Smooth muscle cell (in vitro differentiated cells): ENCODE measurements around the gene GALK2. TPM values are rescaled to one million over a fixed set of nuclear protein-coding genes. Genes with fewer than 3 reads are reported as not detected.

Source experiments
- DNase-seq: peaks from one replicate; lab custom pipeline; 2025; ENCODE audit not compliant: unreplicated experiment; lab: John Stamatoyannopoulos, UW
- H2AFZ ChIP-seq: fragments of 200-600 bp; sonication (generic); 2 replicates; pipeline ENCODE4 v1.6.0; 2016; ENCODE audit warnings: antibody characterized with exemption, low read depth, mild to moderate bottlenecking
- H3F3A ChIP-seq: fragments of 200-600 bp; sonication (generic); 2 replicates; pipeline ENCODE4 v1.6.0; 2017; ENCODE audit warnings: antibody characterized with exemption, low read depth
- H3K27ac ChIP-seq: fragments of 200-600 bp; sonication (generic); 2 replicates; pipeline ENCODE4 v1.5.1; 2016; ENCODE audit warnings: low read depth, mild to moderate bottlenecking
- H3K27me3 ChIP-seq: fragments of 200-600 bp; sonication (generic); 2 replicates; pipeline ENCODE4 v1.6.1; 2016; ENCODE audit warnings: low read depth, mild to moderate bottlenecking
- H3K36me3 ChIP-seq: fragments of 200-600 bp; sonication (generic); 2 replicates; pipeline ENCODE4 v1.5.1; 2016; ENCODE audit warnings: low read depth
- H3K4me1 ChIP-seq: fragments of 200-600 bp; sonication (generic); 2 replicates; pipeline ENCODE4 v1.5.1; 2016; ENCODE audit warnings: low read depth
- H3K4me2 ChIP-seq: fragments of 200-600 bp; sonication (generic); 2 replicates; pipeline ENCODE4 v1.6.0; 2016; ENCODE audit warnings: mild to moderate bottlenecking
- H3K4me3 ChIP-seq: fragments of 200-600 bp; sonication (generic); 2 replicates; pipeline ENCODE4 v1.5.1; 2016; ENCODE audit warnings: mild to moderate bottlenecking
- H3K79me2 ChIP-seq: fragments of 200-600 bp; sonication (generic); 2 replicates; pipeline ENCODE4 v1.6.0; 2016; ENCODE audit warnings: low read depth, mild to moderate bottlenecking
- H3K9ac ChIP-seq: fragments of 200-600 bp; sonication (generic); 2 replicates; pipeline ENCODE4 v1.6.0; 2016; ENCODE audit warnings: low read depth
- H3K9me3 ChIP-seq: fragments of 200-600 bp; sonication (generic); replicated peaks from 2 replicates; pipeline ENCODE4 v1.5.1; 2016; ENCODE audit warnings: low read depth
- H4K20me1 ChIP-seq: fragments of 200-600 bp; sonication (generic); 2 replicates; pipeline ENCODE4 v1.6.0; 2016; ENCODE audit warnings: low read depth
- WGBS: methylation state at CpG from one replicate; pipeline ENCODE4 v1.1.7; 2016; ENCODE audit warnings: low lambda C conversion rate; 5-methylcytosine and 5-hydroxymethylcytosine counted together
- polyA plus RNA-seq: library from polyadenylated mRNA; unstranded; fragments of >200 nt; fragmentation: Nextera tagmentation; extraction: Ambion mirVana; gene quantifications from 2 replicates; pipeline ENCODE4 v1.2.1, GENCODE V29; 2016
- total RNA-seq: library from RNA; depleted of rRNA; stranded (reverse); fragments of >200 nt; gene quantifications from 2 replicates; pipeline ENCODE4 v1.2.3, GENCODE V29; 2014
- TF ChIP-seq, protein P1 (sequence below): fragments of 200-600 bp; sonication (generic); IDR thresholded peaks from 2 replicates; pipeline ENCODE4 v1.5.1; 2017; ENCODE audit warnings: borderline replicate concordance, mild to moderate bottlenecking, antibody characterized with exemption; ENCODE audit not compliant: insufficient read depth, poor library complexity, severe bottlenecking

The GALK2 gene
- total and polyA plus RNA-seq, 2 experiments from 2014 or later: 24.4 to 33.4 TPM

GRCh38 chr15:49279521-49280456 is 109.7 kb downstream of the GALK2 start:
- H3K27ac ChIP-seq: no peak overlapping the region
- no peak overlapping the region for H3K9ac ChIP-seq
- H3K9me3 ChIP-seq: no peaks in the 10 kb centered on the region
- TF ChIP-seq, protein P1, sequence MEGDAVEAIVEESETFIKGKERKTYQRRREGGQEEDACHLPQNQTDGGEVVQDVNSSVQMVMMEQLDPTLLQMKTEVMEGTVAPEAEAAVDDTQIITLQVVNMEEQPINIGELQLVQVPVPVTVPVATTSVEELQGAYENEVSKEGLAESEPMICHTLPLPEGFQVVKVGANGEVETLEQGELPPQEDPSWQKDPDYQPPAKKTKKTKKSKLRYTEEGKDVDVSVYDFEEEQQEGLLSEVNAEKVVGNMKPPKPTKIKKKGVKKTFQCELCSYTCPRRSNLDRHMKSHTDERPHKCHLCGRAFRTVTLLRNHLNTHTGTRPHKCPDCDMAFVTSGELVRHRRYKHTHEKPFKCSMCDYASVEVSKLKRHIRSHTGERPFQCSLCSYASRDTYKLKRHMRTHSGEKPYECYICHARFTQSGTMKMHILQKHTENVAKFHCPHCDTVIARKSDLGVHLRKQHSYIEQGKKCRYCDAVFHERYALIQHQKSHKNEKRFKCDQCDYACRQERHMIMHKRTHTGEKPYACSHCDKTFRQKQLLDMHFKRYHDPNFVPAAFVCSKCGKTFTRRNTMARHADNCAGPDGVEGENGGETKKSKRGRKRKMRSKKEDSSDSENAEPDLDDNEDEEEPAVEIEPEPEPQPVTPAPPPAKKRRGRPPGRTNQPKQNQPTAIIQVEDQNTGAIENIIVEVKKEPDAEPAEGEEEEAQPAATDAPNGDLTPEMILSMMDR: no peak
- H3K4me2 ChIP-seq: no peak overlapping the region
- H3K36me3 ChIP-seq: no peaks in the 10 kb centered on the region
- peaks cover 6% of the 10 kb centered on the region for H3K4me1 ChIP-seq
- 98% methylated on average over 4 of the region's 4 CpGs for WGBS
- no peaks in the 10 kb centered on the region for H4K20me1 ChIP-seq
- no peaks in the 10 kb centered on the region for H3K27me3 ChIP-seq
- H3K4me3 ChIP-seq: no peak overlapping the region
- no peak overlapping the region for H2AFZ ChIP-seq
- H3K79me2 ChIP-seq: no peaks in the 10 kb centered on the region
- no peaks in the 10 kb centered on the region for H3F3A ChIP-seq
- DNase-seq: no peak

DNA sequence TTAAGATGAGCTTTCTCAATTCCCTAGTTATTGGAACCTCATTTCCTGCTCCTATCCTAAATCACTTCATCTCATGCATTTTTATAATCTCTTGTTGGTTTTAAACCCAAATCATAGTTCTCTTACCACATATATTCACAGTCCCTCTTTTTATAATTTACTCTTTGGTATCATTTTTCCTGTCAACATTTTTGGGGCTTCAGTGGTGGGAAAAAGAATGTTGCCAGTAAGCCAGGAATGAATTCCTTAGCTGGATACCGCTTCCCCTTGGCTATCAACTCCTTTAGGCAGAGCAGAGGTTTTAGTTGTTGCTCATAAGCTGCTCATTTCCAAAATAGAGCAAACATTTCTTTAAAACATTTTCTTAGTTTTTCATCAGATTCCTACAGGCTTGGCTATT is 112.3 kb downstream of the GALK2 start:
- Histone ChIP-seq H3K4me2 (no peak overlapping the region), H2AFZ (no peak overlapping the region), H4K20me1 (no peaks in the 10 kb centered on the region), H3K4me3 (no peak overlapping the region), H3K4me1 (no peaks in the 10 kb centered on the region), H3K9ac (no peak overlapping the region), H3K27me3 (no peaks in the 10 kb centered on the region), H3K36me3 (no peaks in the 10 kb centered on the region), H3K79me2 (no peaks in the 10 kb centered on the region), H3K9me3 (no peaks in the 10 kb centered on the region), H3K27ac (peak overlapping the region; percentile 5), H3F3A (no peaks in the 10 kb centered on the region)
- no peak for DNase-seq
- 63% methylated on average over 1 of the region's 1 CpG for WGBS
- TF ChIP-seq, protein P1: no peak

- no peaks in the 10 kb centered on the region for H4K20me1 ChIP-seq
- no peaks in the 10 kb centered on the region for H3K36me3 ChIP-seq
- no peak overlapping the region for H2AFZ ChIP-seq
- WGBS: 89% methylated on average over 4 of the region's 4 CpGs
- no peak overlapping the region for H3K9ac ChIP-seq
- H3K4me1 ChIP-seq: no peaks in the 10 kb centered on the region
- no peaks in the 10 kb centered on the region for H3K27me3 ChIP-seq
- no peak overlapping the region for H3K27ac ChIP-seq
- no peak overlapping the region for H3K4me3 ChIP-seq
- TF ChIP-seq, protein P1: no peak
- no peak for DNase-seq
- no peaks in the 10 kb centered on the region for H3K79me2 ChIP-seq
- H3K4me2 ChIP-seq: no peak overlapping the region
- H3F3A ChIP-seq: no peaks in the 10 kb centered on the region
- H3K9me3 ChIP-seq: no peaks in the 10 kb centered on the region
Measured at GRCh38 chr15:49286649-49287404, 116.8 kb downstream of the GALK2 start.
